ENCODE measurements around the gene SASH3. TPM values are rescaled to one million over a fixed set of nuclear protein-coding genes. Genes with fewer than 3 reads are reported as not detected.
"Not testable (repeated sequence)": the region's sequence is repeated elsewhere in the genome, so short reads cannot be mapped to it uniquely, and the experiment has no call there.

Gene SASH3
- 199 and 210 TPM in 2 replicates for total RNA-seq

GRCh38 chrX:129779747-129780146, at the start of gene SASH3:
TSS of gene SASH3 (plus strand) at chrX:129779949. CDS start at chrX:129780098, 149 bp downstream.
- intact Hi-C loops (cut with micrococcal nuclease) = loop anchor here (2.0 to 10.0 kb wide), 7 partner anchors 32 to 388 kb away; partner anchors contain the start of genes AIFM1, BCORL1, UTP14A and ZDHHC9

GRCh38 chrX:129731228-129731627, 48.5 kb upstream of the SASH3 start:
- intact Hi-C loops (cut with micrococcal nuclease) = no loop called here

- intact Hi-C loops (cut with micrococcal nuclease) = no loop called here
Observed at GRCh38 chrX:129732857-129733256, 46.9 kb upstream of the SASH3 start.

DNA sequence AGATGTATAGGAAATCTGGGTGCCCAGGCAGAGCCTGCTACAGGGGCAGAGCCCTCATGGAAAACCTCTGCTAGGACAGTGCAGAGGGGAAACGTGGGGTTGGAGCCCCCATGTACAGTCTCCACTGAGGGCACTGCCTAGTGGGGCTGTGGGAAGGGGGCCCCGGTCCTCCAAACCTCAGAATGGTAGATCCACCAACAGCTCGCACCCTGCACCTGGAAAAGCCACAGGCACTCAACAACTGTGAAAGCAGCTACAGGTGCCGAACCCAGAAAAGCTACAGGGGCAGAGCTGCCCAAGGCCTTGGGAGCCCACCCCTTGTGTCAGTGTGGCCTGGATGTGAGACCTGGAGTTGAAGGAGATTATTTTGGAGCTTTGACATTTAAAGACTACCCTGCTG, 46.4 kb upstream of the SASH3 start:
- intact Hi-C loops (cut with micrococcal nuclease) = no loop called here

- intact Hi-C loops (cut with micrococcal nuclease) = no loop called here
Observed at GRCh38 chrX:129736491-129736890, 43.3 kb upstream of the SASH3 start.

- intact Hi-C loops (cut with micrococcal nuclease) = no loop called here
Observed at GRCh38 chrX:129737916-129738315, 41.8 kb upstream of the SASH3 start.

DNA sequence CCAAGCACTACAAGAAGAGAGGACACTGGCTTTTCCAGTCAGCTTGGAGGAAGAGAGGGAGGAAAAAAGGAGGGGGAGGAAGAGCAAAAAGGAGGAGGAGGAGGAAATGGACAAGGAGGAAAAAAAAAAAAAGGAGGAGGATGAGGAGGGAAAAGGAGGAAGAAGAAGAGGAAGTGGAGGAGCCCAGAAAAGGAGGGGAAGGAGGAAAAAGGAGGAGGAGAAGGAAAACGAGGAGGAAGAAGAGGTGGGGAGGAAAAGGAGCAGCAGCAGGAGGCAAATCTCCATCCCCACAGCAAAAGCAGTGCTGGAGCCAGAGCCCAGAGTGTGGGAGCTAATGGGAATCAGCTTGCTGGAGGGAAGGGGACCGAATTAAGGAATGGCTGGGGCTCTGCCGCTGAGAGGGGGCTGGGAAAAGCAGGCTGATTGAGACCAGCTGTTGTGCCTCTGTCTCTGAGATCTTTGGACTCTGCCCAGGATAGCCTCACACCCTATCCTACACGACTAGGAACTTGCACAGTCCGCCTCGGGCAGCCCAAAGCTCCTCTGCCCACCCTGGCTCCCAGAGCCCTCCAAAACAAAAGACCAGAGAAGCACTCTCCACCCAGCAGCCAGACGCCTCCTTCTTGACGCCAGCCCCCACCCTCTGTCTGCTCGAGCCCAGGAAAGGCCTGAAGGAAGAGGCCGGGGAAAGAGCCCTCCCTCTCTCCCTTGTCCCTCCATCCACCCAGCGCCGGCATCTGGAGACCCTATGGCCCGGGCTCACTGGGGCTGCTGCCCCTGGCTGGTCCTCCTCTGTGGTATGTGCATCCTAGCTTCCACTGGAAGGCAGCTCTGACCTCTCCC, 41.1 kb upstream of the SASH3 start, which contains the start of gene XPNPEP2:
Gene XPNPEP2 (plus strand): TSS at position 514 of the 843 bp plus-strand sequence. CDS start 235 bp downstream, at position 749.
- intact Hi-C loops (cut with micrococcal nuclease) = no loop called here

DNA sequence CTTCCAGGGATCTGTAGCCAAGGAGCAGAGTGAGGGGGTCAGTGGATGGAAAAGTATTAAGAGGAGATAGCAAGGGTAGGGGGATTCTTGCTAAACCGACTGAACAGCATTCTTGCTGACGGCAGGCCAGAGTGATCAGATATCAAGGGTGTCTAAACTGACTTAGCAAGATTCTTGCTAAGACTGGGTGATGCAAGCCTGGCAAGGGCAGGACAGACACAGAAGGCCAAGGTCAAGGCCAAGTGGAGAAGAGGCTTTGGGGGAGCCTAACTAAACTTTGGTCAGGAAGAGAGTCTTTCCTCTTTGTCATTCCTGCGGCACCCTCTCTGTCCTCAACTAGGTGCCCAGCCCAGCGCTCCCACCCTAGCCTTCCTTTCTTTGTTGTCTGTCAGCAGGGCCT, 40.2 kb upstream of the SASH3 start:
- intact Hi-C loops (cut with micrococcal nuclease) = no loop called here

GRCh38 chrX:129741880-129742758, 37.6 kb upstream of the SASH3 start:
- intact Hi-C loops (cut with micrococcal nuclease) = no loop called here

GRCh38 chrX:129742759-129743152, 37.0 kb upstream of the SASH3 start:
- intact Hi-C loops (cut with micrococcal nuclease) = not testable (repeated sequence)

- intact Hi-C loops (cut with micrococcal nuclease) = loop anchor here (2.0 kb wide), 1 partner anchor 15 kb away; no protein-coding TSS in a partner anchor
Observed at GRCh38 chrX:129743821-129744220, 35.9 kb upstream of the SASH3 start.

- intact Hi-C loops (cut with micrococcal nuclease) = loop anchor here (2.0 to 5.0 kb wide), 2 partner anchors 14 to 37 kb away; no protein-coding TSS in a partner anchor
Observed at GRCh38 chrX:129744861-129745321, 34.9 kb upstream of the SASH3 start.

GRCh38 chrX:129746557-129747470, 32.9 kb upstream of the SASH3 start:
- intact Hi-C loops (cut with micrococcal nuclease) = loop anchor here (5.0 kb wide), 1 partner anchor 35 kb away; no protein-coding TSS in a partner anchor

DNA sequence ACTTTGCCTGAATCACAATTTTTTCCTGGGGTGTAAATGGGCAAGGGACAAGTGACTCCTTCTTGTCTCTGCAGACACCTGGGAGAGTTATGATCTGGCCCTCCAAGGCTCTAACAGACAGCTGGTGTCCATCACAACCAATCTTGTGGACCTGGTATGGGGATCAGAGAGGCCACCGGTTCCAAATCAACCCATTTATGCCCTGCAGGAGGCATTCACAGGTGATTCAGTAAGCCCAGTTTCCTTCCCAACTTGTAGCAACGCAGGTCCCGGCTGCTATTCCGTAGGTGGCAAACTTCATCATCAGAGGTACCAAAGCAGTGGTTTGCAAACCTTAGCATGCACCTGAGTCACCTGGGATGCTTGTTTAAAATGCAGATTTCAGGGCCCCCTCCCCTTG, 32.2 kb upstream of the SASH3 start:
- intact Hi-C loops (cut with micrococcal nuclease) = loop anchor here (5.0 kb wide), 1 partner anchor 35 kb away; no protein-coding TSS in a partner anchor

DNA sequence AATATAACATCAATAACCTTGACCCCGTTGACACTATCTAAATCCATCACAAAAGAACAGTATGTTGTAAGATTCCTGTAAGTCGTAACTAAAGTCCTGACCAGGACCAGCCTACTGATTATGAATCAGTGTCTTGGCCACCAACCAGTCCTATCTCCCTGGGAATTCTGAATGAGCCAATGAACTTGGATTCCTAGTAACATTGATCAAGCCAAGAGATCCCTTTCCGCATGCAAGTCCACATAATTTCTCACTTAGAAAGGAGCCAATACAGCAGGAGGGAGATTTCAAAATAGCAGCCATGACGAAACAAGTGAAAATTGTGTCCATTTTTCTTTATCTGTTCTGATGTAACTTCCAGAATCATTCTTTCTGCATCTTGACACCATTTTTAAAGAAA, 31.4 kb upstream of the SASH3 start:
- intact Hi-C loops (cut with micrococcal nuclease) = loop anchor here (5.0 kb wide), 1 partner anchor 34 kb away; no protein-coding TSS in a partner anchor

GRCh38 chrX:129749069-129749468, 30.7 kb upstream of the SASH3 start:
- intact Hi-C loops (cut with micrococcal nuclease) = loop anchor here (5.0 kb wide), 1 partner anchor 33 kb away; no protein-coding TSS in a partner anchor

DNA sequence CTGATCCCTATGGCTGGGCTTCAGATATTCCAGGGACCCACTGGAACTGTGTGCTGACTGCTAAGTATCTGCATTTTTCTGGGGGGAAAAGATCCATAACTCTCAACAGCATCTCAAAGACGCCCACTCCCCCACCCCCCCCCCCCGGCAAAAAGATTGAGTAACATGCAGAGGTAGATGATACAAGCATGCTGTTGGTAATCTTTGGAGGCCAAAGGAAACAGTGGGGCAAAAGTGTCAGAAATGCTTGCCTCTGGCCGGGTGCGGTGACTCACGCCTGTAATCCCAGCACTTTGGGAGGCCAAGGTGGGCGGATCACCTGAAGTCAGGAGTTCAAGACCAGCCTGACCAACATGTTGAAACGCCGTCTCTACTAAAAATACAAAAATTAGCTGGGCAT, 28.8 kb upstream of the SASH3 start:
- intact Hi-C loops (cut with micrococcal nuclease) = loop anchor here (10.0 kb wide), 1 partner anchor 96 kb away; the partner anchor contains the start of gene APLN

DNA sequence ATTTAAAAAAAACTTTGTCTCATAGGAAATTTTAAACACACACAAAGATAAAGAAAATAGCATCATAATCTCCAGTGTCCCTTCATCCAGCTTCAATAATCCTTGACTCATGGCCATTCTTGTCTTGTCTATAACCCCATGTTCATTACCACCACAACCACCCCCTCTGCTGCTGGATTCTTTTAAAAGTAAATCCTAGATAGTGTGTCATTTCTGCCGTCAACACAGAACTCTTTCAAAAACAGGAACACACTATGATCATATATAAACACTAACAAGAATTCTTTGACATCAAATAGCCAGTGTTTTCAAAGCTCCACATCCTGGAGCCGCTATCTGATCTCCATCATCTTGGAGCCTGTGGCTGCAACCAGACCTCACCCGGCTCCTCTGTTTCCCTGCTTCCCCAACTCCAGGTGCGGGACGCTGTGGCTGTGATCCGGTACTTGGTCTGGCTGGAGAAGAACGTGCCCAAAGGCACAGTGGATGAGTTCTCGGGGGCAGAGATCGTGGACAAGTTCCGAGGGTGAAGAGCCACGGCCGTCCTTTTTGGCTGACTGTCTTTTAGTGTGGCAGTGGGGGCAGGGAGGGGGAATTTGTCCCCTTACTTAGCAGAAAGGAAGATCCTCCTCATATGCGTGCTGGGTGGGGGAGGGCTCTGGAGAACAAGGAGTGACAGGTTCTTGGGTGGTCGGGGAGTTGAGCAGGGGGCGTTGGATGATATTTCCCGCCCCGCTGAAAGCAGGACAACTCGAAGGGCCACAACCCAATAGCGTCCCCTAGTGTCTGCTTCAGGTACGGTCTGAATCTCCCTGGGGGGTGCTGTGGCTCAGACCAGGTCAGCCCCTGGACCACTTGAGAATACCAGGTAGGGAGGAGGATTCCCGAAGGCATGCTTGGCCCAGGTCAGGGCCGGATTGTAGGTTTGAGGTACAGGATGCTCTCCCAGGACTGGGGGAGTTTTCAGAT, 25.4 kb upstream of the SASH3 start:
- intact Hi-C loops (cut with micrococcal nuclease) = loop anchor here (10.0 kb wide), 1 partner anchor 100 kb away; the partner anchor contains the start of gene APLN
